ENCODE data around the gene OPCML. TPM values are rescaled to one million over a fixed set of nuclear protein-coding genes. Genes with fewer than 3 reads are reported as not detected.

The OPCML gene
- total RNA-seq, 1 donor from 2014 or later: 1.7 TPM

DNA sequence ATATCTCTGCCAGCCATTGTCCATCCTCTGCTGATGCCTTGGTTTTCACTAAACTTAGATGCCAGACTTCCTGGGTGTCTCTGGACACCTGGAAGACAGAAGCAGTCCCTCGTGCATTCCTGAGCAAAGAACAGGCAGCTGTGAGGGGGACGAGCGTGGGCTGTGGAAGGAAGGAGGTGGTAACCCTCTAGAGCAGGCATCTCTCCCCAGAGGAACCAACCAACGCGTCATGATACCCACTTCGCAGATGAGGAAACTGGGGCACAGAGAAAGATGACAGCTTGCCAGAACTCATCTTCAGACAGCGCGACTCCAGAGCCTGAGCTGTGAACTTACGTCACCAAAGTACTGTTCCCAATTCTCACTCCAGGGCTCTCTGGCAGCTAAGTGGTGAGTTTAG is 123.4 kb downstream of the OPCML start:
- no peak overlapping the region for H3K4me3 Mint-ChIP-seq (ENCODE audit: low read depth)
- DNase-seq (ENCODE audit: low spot score, unreplicated experiment): no peak
- peaks cover 3% of the 10 kb centered on the region for H3K27me3 Mint-ChIP-seq
- TF ChIP-seq, protein P1, sequence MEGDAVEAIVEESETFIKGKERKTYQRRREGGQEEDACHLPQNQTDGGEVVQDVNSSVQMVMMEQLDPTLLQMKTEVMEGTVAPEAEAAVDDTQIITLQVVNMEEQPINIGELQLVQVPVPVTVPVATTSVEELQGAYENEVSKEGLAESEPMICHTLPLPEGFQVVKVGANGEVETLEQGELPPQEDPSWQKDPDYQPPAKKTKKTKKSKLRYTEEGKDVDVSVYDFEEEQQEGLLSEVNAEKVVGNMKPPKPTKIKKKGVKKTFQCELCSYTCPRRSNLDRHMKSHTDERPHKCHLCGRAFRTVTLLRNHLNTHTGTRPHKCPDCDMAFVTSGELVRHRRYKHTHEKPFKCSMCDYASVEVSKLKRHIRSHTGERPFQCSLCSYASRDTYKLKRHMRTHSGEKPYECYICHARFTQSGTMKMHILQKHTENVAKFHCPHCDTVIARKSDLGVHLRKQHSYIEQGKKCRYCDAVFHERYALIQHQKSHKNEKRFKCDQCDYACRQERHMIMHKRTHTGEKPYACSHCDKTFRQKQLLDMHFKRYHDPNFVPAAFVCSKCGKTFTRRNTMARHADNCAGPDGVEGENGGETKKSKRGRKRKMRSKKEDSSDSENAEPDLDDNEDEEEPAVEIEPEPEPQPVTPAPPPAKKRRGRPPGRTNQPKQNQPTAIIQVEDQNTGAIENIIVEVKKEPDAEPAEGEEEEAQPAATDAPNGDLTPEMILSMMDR (IDR thresholded peaks at IDR 0.05; ENCODE audit: unreplicated experiment): no peak
- peaks cover 2% of the 10 kb centered on the region for H3K9me3 Mint-ChIP-seq (ENCODE audit: low read depth)
- H3K36me3 Mint-ChIP-seq (ENCODE audit: insufficient read depth): no peaks in the 10 kb centered on the region
- H3K27ac Mint-ChIP-seq: no peak overlapping the region
- no peaks in the 10 kb centered on the region for H3K4me1 Mint-ChIP-seq (ENCODE audit: low read depth)

DNA sequence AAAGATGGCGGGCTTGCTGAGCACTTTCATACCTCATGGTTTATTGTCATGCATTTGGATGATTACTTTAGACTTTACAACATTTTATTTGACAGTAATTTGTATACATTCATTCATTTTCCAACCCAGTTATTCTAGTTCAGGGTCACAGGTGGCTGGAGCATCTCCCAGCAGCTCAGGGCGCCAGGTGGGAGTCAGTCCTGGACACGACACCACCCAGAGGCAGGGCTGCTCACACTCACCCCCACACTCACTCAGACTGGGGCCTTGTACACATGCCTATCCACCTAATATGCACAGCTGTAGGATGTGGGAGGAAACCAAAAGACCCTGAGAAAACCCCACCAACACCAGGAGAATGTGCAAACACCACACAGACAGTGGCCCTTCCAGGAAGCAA is 123.9 kb downstream of the OPCML start:
- Mint-ChIP-seq H3K27me3 (peaks cover 3% of the 10 kb centered on the region), H3K9me3 (ENCODE audit: low read depth) (peaks cover 6% of the 10 kb centered on the region), H3K4me1 (ENCODE audit: low read depth) (no peaks in the 10 kb centered on the region), H3K27ac (no peak overlapping the region), H3K4me3 (ENCODE audit: low read depth) (no peak overlapping the region), H3K36me3 (ENCODE audit: insufficient read depth) (no peaks in the 10 kb centered on the region)
- TF ChIP-seq, protein P1 (IDR thresholded peaks at IDR 0.05; ENCODE audit: unreplicated experiment): no peak
- no peak for DNase-seq (ENCODE audit: low spot score, unreplicated experiment)

DNA sequence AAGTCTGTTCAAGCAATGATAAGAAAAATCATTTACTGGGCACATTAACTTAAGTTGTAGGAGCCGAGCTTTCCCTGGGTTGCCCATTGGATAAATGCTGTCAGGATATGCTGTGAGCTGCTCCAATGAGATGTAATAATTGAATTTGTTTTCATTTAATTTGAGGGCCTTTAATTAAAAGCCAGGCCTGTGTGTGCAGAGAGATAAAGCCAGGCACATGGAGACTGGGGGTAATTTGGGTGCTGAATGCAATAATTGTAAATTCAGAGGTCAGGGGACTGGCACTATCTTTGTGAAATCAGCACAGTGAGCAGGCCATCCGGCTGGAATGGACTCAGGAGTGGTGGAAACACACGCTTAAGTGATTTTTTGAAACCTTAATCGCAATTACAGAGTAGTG is 125.8 kb downstream of the OPCML start:
- Mint-ChIP-seq H3K36me3 (ENCODE audit: insufficient read depth) (no peaks in the 10 kb centered on the region), H3K27ac (no peak overlapping the region), H3K4me3 (ENCODE audit: low read depth) (no peak overlapping the region), H3K27me3 (peaks cover 3% of the 10 kb centered on the region), H3K9me3 (ENCODE audit: low read depth) (peaks cover 6% of the 10 kb centered on the region), H3K4me1 (ENCODE audit: low read depth) (no peaks in the 10 kb centered on the region)
- TF ChIP-seq, protein P1 (IDR thresholded peaks at IDR 0.05; ENCODE audit: unreplicated experiment): no peak
- no peak for DNase-seq (ENCODE audit: low spot score, unreplicated experiment)

DNA sequence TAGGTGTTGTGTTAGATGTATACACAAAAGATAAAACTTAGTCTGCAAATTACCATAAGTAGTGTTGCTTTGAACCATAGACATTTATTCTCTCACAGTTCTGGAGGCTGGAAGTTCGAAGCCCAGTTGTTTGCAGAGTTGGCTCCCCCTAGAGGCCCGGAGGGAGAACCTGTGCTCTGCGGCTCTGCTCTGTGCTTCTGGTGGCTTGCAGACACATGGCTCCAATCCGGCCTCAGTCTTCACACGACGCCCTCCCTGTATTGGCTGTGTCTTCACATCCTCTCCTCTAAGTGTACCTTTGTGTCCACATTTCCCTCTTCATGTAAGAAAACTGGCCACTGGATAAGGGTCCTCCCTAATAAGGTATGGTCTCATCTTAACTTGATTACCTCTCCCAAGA is 128.4 kb downstream of the OPCML start:
- H3K9me3 Mint-ChIP-seq (ENCODE audit: low read depth): peaks cover 6% of the 10 kb centered on the region
- no peaks in the 10 kb centered on the region for H3K4me1 Mint-ChIP-seq (ENCODE audit: low read depth)
- peaks cover 3% of the 10 kb centered on the region for H3K27me3 Mint-ChIP-seq
- no peak for DNase-seq (ENCODE audit: low spot score, unreplicated experiment)
- H3K36me3 Mint-ChIP-seq (ENCODE audit: insufficient read depth): no peaks in the 10 kb centered on the region
- TF ChIP-seq, protein P1 (IDR thresholded peaks at IDR 0.05; ENCODE audit: unreplicated experiment): peak; percentile 33
- H3K27ac Mint-ChIP-seq: no peak overlapping the region
- no peak overlapping the region for H3K4me3 Mint-ChIP-seq (ENCODE audit: low read depth)

DNA sequence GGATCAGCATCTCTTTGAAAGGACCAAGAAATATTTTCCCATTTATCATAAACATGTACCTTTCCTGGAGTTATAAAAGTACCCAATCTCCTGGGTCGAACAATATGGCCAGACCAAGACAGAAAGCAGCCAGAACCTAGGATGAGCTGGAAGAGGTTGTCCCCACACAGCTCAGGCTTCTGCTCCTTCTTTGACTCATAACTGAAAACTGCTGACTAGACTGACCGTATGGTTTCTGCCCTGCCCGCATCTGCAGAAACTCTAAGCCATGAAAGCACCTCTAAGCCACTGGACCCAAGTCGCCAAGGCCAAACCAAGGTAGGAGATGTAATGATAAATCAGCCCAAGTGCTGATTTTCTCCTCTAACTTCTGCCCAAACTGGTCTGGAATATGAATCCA is 129.8 kb downstream of the OPCML start:
- Mint-ChIP-seq H3K27me3 (peaks cover 3% of the 10 kb centered on the region), H3K4me3 (ENCODE audit: low read depth) (no peak overlapping the region), H3K27ac (no peak overlapping the region), H3K36me3 (ENCODE audit: insufficient read depth) (no peaks in the 10 kb centered on the region), H3K9me3 (ENCODE audit: low read depth) (peaks cover 6% of the 10 kb centered on the region), H3K4me1 (ENCODE audit: low read depth) (no peaks in the 10 kb centered on the region)
- no peak for DNase-seq (ENCODE audit: low spot score, unreplicated experiment)
- TF ChIP-seq, protein P1 (IDR thresholded peaks at IDR 0.05; ENCODE audit: unreplicated experiment): no peak
